NCI-H1092 (cell line): ENCODE results near the gene PRDX5.

Experiments
- DNase-seq: peaks from one replicate; lab custom pipeline; 2025; lab: John Stamatoyannopoulos, UW

The PRDX5 gene

GRCh38 chr11:64290352-64291261 is 27.3 kb upstream of the PRDX5 start:
- no peak for DNase-seq

- DNase-seq, result no peak
Observed at GRCh38 chr11:64291262-64291751, 26.6 kb upstream of the PRDX5 start, which contains the start of gene KCNK4. TSS of gene KCNK4 (plus strand) at chr11:64291302. CDS start at chr11:64293019, 1,717 bp downstream.

- DNase-seq, result no peak
Observed at GRCh38 chr11:64291752-64292459, 26.0 kb upstream of the PRDX5 start.

- DNase-seq, result no peak
Observed at GRCh38 chr11:64292460-64293254, 25.3 kb upstream of the PRDX5 start.

- DNase-seq, result no peak
Observed at GRCh38 chr11:64294774-64295173, 23.1 kb upstream of the PRDX5 start.

- no peak for DNase-seq
Observed at GRCh38 chr11:64295760-64296159, 22.2 kb upstream of the PRDX5 start.

GRCh38 chr11:64296236-64296635 is 21.7 kb upstream of the PRDX5 start:
- DNase-seq, result no peak

GRCh38 chr11:64296830-64297698 is 20.9 kb upstream of the PRDX5 start:
- DNase-seq, result no peak

- no peak for DNase-seq
Observed at GRCh38 chr11:64297699-64298358, 20.1 kb upstream of the PRDX5 start.

- peak; percentile 36 for DNase-seq
Observed at GRCh38 chr11:64298966-64299846, 18.7 kb upstream of the PRDX5 start.

GRCh38 chr11:64299847-64300648 is 17.9 kb upstream of the PRDX5 start, which contains the start of gene CATSPERZ:
TSS of gene CATSPERZ (plus strand) at chr11:64300358. CDS start at chr11:64300411, 53 bp downstream.
- DNase-seq, result no peak

GRCh38 chr11:64303109-64304031 is 14.6 kb upstream of the PRDX5 start:
- no peak for DNase-seq

- no peak for DNase-seq
Observed at GRCh38 chr11:64304032-64304315, 13.9 kb upstream of the PRDX5 start.

GRCh38 chr11:64304316-64305072 is 13.4 kb upstream of the PRDX5 start:
- peak; percentile 91 for DNase-seq

- peak; percentile 100 for DNase-seq
Observed at GRCh38 chr11:64305075-64305690, 12.7 kb upstream of the PRDX5 start, which contains the start of gene ESRRA. TSS of gene ESRRA (plus strand) at chr11:64305524. CDS start at chr11:64307180, 1,656 bp downstream.
